Retinal pigment epithelial cell (primary cell): ENCODE measurements around the gene GAREM1.
"Not testable (repeated sequence)": the region's sequence is repeated elsewhere in the genome, so short reads cannot be mapped to it uniquely, and the experiment has no call there.

Experiments used
- DNase-seq: peaks from one replicate; pipeline ENCODE4 v3.0.0-alpha.2; 2010; ENCODE audit warnings: low read depth
- H3K4me3 ChIP-seq: 2 replicates; pipeline ENCODE4 v1.5.1; 2011; ENCODE audit warnings: mild to moderate bottlenecking, low read length, control low read depth, moderate library complexity
- TF ChIP-seq, protein P1 (sequence below): conservative IDR thresholded peaks from 2 replicates; pipeline ENCODE4 v1.5.1; 2011; ENCODE audit warnings: low read depth, low read length, control low read depth, inconsistent platforms

Gene GAREM1

DNA sequence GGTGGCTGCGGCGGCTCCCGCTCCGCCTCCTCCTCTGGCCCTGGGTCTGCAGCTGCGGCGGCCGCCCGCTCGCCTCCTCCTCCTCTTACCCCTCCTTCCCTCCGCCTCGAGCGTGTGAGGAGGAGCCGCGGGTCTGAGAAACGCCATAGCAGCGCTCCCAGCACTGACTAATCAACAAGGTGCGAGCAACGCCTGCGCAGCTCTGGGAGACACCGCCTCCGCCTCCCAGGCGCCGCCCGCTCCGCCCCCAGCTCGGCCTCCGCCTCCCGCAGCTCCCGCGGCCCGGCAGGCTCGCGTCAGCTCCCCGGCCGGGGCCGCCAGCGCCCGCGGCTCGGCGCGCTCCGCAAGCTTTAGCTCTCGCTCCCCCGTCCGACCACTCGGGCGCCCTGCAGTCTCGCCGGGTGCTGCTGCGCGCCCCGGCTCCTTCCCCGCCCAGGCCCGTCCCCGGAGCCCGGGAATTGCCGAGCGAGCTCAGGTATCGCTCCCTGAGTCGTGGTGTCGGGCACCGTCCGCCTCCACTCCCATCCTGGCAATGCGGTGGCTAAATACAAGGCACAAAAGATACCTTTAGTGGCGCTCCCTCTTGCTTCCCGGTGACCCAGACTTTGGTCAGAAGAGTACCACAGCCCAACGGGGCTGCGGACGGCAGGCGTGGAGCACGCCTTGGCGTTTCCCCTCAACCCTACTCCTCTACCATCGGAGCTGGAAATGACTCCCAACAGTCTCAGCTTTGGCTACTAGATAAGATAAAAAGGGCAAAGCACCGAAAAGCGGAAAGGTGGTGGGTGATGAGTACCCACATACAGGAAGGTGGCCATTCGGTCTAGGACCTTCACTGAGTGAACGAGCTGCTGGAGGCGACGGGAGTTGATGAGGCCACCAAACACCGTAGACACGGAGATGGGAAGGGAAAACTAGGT, at the start of gene GAREM1:
GAREM1 (minus strand) TSS at position 169 of the 920 bp plus-strand sequence. CDS start 454 bp downstream, outside the sequence.
- TF ChIP-seq, protein P1, sequence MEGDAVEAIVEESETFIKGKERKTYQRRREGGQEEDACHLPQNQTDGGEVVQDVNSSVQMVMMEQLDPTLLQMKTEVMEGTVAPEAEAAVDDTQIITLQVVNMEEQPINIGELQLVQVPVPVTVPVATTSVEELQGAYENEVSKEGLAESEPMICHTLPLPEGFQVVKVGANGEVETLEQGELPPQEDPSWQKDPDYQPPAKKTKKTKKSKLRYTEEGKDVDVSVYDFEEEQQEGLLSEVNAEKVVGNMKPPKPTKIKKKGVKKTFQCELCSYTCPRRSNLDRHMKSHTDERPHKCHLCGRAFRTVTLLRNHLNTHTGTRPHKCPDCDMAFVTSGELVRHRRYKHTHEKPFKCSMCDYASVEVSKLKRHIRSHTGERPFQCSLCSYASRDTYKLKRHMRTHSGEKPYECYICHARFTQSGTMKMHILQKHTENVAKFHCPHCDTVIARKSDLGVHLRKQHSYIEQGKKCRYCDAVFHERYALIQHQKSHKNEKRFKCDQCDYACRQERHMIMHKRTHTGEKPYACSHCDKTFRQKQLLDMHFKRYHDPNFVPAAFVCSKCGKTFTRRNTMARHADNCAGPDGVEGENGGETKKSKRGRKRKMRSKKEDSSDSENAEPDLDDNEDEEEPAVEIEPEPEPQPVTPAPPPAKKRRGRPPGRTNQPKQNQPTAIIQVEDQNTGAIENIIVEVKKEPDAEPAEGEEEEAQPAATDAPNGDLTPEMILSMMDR = peak; percentile 53
- peak; percentile 92 for DNase-seq
- H3K4me3 ChIP-seq = peak within 1 kb of the TSS; percentile 75

DNA sequence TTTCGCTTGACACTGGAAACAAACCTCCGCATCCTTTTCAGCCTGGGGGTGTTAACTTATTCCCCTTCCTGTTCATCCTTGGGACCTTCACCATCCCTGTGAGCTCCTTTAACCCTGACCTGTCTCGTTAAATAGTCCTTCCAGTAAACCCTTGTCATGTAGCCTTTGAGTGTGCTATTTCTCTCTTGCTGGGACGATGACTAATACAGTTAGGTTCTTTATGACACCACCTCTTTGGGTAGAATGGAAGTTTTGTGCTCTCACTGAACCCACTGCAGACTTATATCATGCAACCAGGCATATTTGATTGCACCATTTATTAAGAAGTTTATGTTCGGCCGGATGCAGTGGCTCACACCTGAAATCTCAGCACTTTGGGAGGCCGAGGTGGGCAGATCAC, 40.5 kb upstream of the GAREM1 start:
- TF ChIP-seq, protein P1 = no peak
- no peak overlapping the region for H3K4me3 ChIP-seq
- no peak for DNase-seq

DNA sequence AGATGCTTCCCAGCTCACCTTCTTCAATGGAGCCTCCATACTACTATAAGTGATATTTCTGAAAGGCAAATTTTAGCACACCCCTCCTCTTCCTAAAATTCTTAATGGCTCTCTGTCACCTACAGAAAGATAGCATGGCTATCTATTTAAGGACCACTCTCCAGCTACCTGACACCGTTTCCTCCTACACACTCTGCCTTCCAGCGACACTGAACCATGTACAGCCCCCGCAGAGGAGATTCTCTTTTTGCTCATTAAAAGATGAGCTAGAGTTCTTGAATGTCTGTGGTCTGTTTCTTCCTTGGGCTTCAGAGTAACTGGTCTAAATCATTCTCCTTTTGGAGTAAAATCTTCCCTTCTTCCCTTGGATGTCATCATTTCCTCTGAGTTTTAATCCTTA, 38.4 kb upstream of the GAREM1 start:
- TF ChIP-seq, protein P1 = no peak
- H3K4me3 ChIP-seq = no peak overlapping the region
- DNase-seq = no peak

DNA sequence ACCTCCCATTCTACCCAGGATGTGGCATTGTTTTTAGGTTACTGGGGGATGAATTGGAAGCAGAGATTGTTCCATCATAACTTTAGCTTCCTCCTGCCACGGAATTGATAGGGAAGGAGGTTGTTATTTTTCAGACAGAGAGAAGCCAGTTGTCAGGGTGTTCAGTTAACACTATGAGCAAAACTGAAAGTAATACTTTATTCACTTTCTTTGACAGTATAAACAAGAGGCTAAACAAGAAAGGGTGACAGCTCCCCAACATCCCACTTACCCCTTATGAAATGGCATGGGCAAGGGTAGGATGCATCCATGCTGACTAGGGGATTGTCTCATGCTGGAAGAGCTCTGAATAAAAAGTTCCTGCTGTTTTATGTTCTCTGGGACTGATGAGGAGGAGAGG, 36.4 kb upstream of the GAREM1 start:
- TF ChIP-seq, protein P1 = no peak
- no peak for DNase-seq
- no peak overlapping the region for H3K4me3 ChIP-seq

DNA sequence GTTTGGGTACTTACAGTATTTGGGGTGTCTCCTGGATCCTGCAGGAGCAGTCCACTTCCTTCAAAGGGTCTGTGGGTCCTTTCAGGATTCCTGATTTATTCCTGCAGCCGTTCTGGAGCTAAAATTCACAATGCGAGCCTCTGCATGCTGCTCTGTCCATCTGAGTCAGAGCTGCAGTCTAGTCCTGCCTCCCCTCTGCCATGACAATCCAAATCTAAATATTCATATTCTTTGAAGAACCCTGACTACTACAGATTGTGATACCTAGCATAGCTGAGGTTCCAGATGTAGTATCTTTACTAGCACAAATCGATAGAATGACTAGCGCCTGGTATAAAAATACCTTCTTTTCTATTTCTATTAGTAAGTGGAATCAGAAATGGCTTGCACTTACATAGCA, 31.3 kb upstream of the GAREM1 start:
- TF ChIP-seq, protein P1 = no peak
- no peak overlapping the region for H3K4me3 ChIP-seq
- DNase-seq = no peak

DNA sequence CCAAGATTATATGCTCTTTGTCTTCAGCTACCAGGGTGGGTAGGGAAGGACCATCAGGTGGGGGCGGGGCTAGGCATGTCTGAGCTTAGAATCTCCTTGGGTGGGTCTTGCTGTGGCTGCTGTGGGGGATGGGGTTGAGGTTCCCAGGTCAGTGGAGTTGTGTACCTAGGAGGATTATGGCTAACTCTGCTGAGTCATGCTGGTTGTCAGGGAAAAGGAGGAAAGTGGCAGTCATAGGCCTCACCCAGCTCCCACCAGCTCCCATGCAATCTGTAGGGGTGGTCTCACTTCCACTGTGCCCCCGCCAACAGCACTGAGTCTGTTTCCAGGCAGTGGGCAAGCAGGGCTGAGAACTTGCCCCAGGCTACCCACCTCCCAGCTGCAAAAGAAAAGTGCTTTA, 30.6 kb upstream of the GAREM1 start:
- H3K4me3 ChIP-seq, DNase-seq: not testable (repeated sequence)

DNA sequence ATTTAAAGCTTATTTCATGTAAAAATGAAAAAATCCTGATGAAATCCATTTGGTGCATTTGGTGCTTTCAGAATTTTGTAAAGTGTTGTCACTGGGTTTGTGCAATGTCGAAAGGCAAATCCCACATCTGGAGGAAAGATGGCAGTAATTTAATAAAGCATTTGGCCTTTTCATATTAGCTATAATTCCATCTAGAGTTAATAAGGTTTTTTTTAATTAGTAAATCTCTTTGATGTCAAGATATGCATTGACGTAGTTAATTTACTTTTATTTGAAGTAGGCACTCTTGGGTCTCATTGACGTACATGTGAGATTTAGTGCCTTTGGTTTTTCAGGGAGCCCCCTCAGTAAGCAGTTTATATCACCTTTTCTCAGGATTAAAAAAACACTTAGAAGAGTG, 12.3 kb upstream of the GAREM1 start:
- H3K4me3 ChIP-seq = no peak overlapping the region
- DNase-seq = no peak
- TF ChIP-seq, protein P1 = no peak
